CD4-positive, alpha-beta T cell (primary cell): ENCODE measurements around the gene ATF2. TPM values are rescaled to one million over a fixed set of nuclear protein-coding genes. Genes with fewer than 3 reads are reported as not detected.

Source experiments
- ATAC-seq: fragments of 200-7000 bp; cut with Tn5 transposase; one replicate; pipeline ENCODE4 v1.10.0; 2022; ENCODE audit warnings: mild to moderate bottlenecking; ENCODE audit not compliant: poor library complexity
- CTCF ChIA-PET: fragments of 350-600 bp; sonication (Branson Sonifier 250); formaldehyde crosslinking; loops from one replicate; lab custom pipeline; 2021; ENCODE audit warnings: antibody characterized with exemption, inconsistent platforms; lab: Charles Lee
- POLR2A ChIA-PET: fragments of 350-600 bp; sonication (Branson Sonifier 250); formaldehyde crosslinking; loops from one replicate; lab custom pipeline; 2021; ENCODE audit warnings: antibody characterized with exemption, inconsistent platforms; lab: Charles Lee
- DNase-seq, 14 experiments: peaks; one replicate each; pipeline ENCODE4 v3.0.0-alpha.2; 2013 to 2020; ENCODE audit warnings: mixed read lengths in 2 of 14
- H3K27ac ChIP-seq, 2 donors: one replicate each; pipeline versions ENCODE4 v1.5.1 to v1.7.0; 2013; ENCODE audit warnings: low read length in 2 of 2, low read depth in 1 of 2, mild to moderate bottlenecking in 1 of 2
- H3K27me3 ChIP-seq, 2 experiments: 1 replicate in 1 of 2; 2 replicates in 1 of 2; pipeline versions ENCODE4 v1.6.1 to v1.7.0; 2013; ENCODE audit warnings: low read length in 2 of 2, control low read depth in 1 of 2, mild to moderate bottlenecking in 1 of 2, moderate library complexity in 1 of 2; ENCODE audit not compliant: insufficient read depth in 2 of 2, control insufficient read depth in 1 of 2
- H3K36me3 ChIP-seq: one replicate; pipeline ENCODE4 v1.6.1; 2013; ENCODE audit warnings: low read length, control low read depth; ENCODE audit not compliant: insufficient read depth
- H3K4me1 ChIP-seq: one replicate; pipeline ENCODE4 v1.6.1; 2013; ENCODE audit warnings: low read length, control low read depth; ENCODE audit not compliant: insufficient read depth
- H3K4me3 ChIP-seq: one replicate; pipeline ENCODE4 v1.5.1; 2013; ENCODE audit warnings: mild to moderate bottlenecking, low read length, moderate library complexity
- H3K9me3 ChIP-seq, 2 experiments: 1 replicate in 1 of 2; 2 replicates in 1 of 2; pipeline versions ENCODE4 v1.6.1 to v1.7.0; 2013; ENCODE audit warnings: low read length in 2 of 2, mild to moderate bottlenecking in 2 of 2, control low read depth in 1 of 2, moderate library complexity in 1 of 2; ENCODE audit not compliant: control insufficient read depth in 1 of 2, insufficient read depth in 1 of 2
- H3K27ac Mint-ChIP-seq: one replicate; pipeline ENCODE4 v1.8.0; 2020; ENCODE audit warnings: mixed read lengths
- H3K27me3 Mint-ChIP-seq: one replicate; pipeline ENCODE4 v1.8.0; 2021; ENCODE audit warnings: mixed read lengths
- H3K36me3 Mint-ChIP-seq: one replicate; pipeline ENCODE4 v1.8.0; 2021; ENCODE audit warnings: low read depth, mixed read lengths
- H3K4me1 Mint-ChIP-seq: one replicate; pipeline ENCODE4 v1.8.0; 2021; ENCODE audit warnings: low read depth, mixed read lengths
- H3K4me3 Mint-ChIP-seq: one replicate; pipeline ENCODE4 v1.8.0; 2020; ENCODE audit warnings: mild to moderate bottlenecking, mixed read lengths
- H3K9me3 Mint-ChIP-seq: one replicate; pipeline ENCODE4 v1.8.0; 2020; ENCODE audit warnings: mixed read lengths
- intact Hi-C, 2 experiments: fragments of 100-400 bp; cut with DNase I in 1 of 2; cut with micrococcal nuclease in 1 of 2; formaldehyde crosslinking; loops; one replicate each; pipeline versions ENCODE4 v1.15.1 to v1.9.0; 2023 to 2025; cut with DNase I, micrococcal nuclease
- total RNA-seq, 174 experiments: library from RNA in 2 of 174; stranded (reverse) in 2 of 174; gene quantifications; one replicate each; pipeline ENCODE4 v1.2.3 and lab custom pipeline; 2021 to 2026
- TF ChIP-seq, protein P1 (sequence below): fragments of 200-600 bp; IDR thresholded peaks from one replicate; pipeline ENCODE4 v1.8.0; 2022; ENCODE audit warnings: antibody characterized with exemption, mild to moderate bottlenecking

The ATF2 gene
- total RNA-seq, 2 experiments from 2014 or later: 44.7 to 44.8 TPM

DNA sequence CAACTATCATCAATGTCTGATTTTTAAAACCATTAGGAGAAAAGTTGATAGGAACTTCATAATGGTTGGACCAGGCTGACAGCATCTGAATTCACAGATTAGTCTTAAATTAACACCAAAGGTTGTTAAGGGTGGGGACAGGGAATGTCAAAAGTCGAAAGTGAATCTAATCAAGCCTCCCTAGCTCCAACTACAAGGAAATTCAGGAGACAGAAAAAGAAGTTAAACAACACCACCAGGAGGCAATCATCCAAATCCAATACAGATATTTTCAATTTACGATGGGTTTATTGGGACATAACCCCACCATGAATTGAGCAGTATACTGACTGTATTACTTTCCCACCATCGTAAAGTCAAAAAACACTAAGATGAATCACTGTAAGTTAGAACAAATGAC is 32.8 kb downstream of the ATF2 start:
- H3K27ac Mint-ChIP-seq: no peak overlapping the region
- H3K4me3 Mint-ChIP-seq: no peak overlapping the region
- TF ChIP-seq, protein P1, sequence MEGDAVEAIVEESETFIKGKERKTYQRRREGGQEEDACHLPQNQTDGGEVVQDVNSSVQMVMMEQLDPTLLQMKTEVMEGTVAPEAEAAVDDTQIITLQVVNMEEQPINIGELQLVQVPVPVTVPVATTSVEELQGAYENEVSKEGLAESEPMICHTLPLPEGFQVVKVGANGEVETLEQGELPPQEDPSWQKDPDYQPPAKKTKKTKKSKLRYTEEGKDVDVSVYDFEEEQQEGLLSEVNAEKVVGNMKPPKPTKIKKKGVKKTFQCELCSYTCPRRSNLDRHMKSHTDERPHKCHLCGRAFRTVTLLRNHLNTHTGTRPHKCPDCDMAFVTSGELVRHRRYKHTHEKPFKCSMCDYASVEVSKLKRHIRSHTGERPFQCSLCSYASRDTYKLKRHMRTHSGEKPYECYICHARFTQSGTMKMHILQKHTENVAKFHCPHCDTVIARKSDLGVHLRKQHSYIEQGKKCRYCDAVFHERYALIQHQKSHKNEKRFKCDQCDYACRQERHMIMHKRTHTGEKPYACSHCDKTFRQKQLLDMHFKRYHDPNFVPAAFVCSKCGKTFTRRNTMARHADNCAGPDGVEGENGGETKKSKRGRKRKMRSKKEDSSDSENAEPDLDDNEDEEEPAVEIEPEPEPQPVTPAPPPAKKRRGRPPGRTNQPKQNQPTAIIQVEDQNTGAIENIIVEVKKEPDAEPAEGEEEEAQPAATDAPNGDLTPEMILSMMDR: no peak
- H3K27me3 Mint-ChIP-seq: no peaks in the 10 kb centered on the region
- CTCF ChIA-PET: no interaction called here
- Histone ChIP-seq H3K9me3 (no peaks in the 10 kb centered on the region), H3K4me3 (no peak overlapping the region), H3K27ac (no peak overlapping the region), H3K27me3 (no peaks in the 10 kb centered on the region), H3K4me1 (no peaks in the 10 kb centered on the region), H3K36me3 (peaks cover 24% of the 10 kb centered on the region)
- POLR2A ChIA-PET: no interaction called here
- DNase-seq: no peak
- intact Hi-C loops: no loop called here
- peaks cover 89% of the 10 kb centered on the region for H3K36me3 Mint-ChIP-seq
- H3K9me3 Mint-ChIP-seq: no peaks in the 10 kb centered on the region
- no peak for ATAC-seq
- H3K4me1 Mint-ChIP-seq: peaks cover 31% of the 10 kb centered on the region

DNA sequence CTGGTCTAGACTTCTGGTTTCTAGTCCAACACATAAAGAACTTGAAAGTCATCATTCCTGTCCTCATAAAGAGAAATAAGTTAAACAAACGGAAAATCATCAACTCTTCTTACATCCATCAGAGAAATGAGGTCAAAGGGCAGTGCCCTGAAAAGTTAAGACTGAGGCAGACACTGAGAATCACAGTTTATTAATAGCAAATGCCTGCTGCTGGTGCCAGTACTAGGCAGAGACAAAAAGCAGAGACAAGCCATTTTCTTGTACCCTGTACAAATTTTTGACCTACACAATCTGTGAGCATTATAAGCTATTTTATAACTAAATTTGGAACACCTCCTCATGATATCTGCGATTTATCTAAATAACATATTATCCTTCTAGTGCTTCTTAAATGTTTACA is 36.8 kb downstream of the ATF2 start:
- ATAC-seq (no peak), DNase-seq (no peak)
- no peaks in the 10 kb centered on the region for H3K9me3 Mint-ChIP-seq
- H3K27me3 Mint-ChIP-seq: no peaks in the 10 kb centered on the region
- ChIA-PET CTCF (no interaction called here), POLR2A (no interaction called here)
- no peak overlapping the region for H3K4me3 Mint-ChIP-seq
- Histone ChIP-seq H3K4me1 (no peaks in the 10 kb centered on the region), H3K4me3 (no peak overlapping the region), H3K9me3 (no peaks in the 10 kb centered on the region), H3K36me3 (peaks cover 40% of the 10 kb centered on the region), H3K27me3 (no peaks in the 10 kb centered on the region), H3K27ac (no peak overlapping the region)
- H3K4me1 Mint-ChIP-seq: peaks cover 20% of the 10 kb centered on the region
- H3K27ac Mint-ChIP-seq: no peak overlapping the region
- TF ChIP-seq, protein P1: no peak
- peaks cover 90% of the 10 kb centered on the region for H3K36me3 Mint-ChIP-seq
- intact Hi-C loops: no loop called here

DNA sequence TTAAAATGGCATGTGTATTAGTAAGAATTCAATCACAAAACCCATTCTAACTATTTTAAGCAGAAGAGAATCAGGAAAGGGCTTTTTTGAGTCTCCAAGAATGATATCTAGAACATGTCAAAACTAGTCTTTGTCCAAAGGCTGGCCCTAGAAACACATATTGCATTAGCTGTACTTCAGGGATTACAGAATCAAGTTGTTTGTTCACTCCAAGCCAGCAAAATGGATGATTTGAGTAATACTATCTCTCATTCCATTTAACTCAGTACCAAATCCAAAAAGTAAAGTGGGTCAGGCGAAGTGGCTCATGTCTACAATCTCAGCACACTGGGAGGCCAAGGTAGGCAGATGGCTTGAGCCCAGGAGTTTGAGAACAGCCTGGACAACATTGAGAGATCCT is 41.3 kb downstream of the ATF2 start:
- DNase-seq: no peak
- TF ChIP-seq, protein P1: no peak
- H3K9me3 ChIP-seq: no peaks in the 10 kb centered on the region
- no peaks in the 10 kb centered on the region for H3K4me1 ChIP-seq
- Mint-ChIP-seq H3K4me3 (no peak overlapping the region), H3K9me3 (no peaks in the 10 kb centered on the region), H3K27me3 (no peaks in the 10 kb centered on the region), H3K27ac (no peak overlapping the region), H3K4me1 (peaks cover 38% of the 10 kb centered on the region), H3K36me3 (peaks cover 66% of the 10 kb centered on the region)
- no peak overlapping the region for H3K4me3 ChIP-seq
- peaks cover 21% of the 10 kb centered on the region for H3K36me3 ChIP-seq
- H3K27me3 ChIP-seq: no peaks in the 10 kb centered on the region
- POLR2A ChIA-PET: no interaction called here
- H3K27ac ChIP-seq: no peak overlapping the region
- intact Hi-C loops: no loop called here
- CTCF ChIA-PET: no interaction called here
- ATAC-seq: no peak
